HG03565 (cell line): ENCODE measurements around the gene ARHGEF37.

Experiments
- ATAC-seq: cut with Tn5 transposase; IDR thresholded peaks from one replicate; pipeline ENCODE4 v1.9.1; 2021; ENCODE audit warnings: mild to moderate bottlenecking, moderate library complexity; ENCODE audit not compliant: unreplicated experiment

Gene ARHGEF37

GRCh38 chr5:149671544-149671943 lies 90.2 kb downstream of the ARHGEF37 start:
- no peak for ATAC-seq

DNA sequence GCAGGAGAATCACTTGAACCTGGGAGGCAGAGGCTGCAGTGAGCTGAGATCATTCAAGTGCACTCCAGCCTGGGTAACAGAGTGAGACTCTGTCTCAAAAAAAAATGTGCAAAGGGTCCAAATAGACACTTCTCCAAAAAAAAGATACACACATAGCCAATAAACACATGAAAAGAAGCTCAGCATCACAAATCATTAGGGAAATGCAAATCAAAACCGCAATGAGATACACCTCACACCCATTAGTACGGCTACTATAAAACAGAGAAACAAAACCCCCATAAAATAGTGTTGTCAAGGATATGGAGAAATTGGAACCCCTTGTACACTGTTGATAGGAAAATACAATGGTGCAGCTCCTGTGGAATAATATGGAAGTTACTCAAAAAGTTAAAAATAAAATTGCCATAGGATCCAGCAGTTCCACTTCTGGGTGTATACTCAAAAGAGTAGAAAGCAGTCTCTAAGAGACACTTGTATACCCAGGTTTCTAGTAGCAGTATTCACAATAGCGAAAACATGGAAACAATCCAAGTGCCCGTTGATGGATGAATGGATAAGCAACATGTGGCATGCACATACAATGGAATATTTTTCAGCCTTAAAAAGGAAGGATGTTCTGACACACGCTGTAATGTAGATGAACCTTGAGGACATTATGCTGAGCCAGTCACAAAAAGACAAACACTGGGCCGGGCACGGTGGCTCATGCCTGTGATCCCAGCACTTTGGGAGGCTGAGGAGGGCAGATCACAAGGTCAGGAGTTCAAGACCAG lies 91.6 kb downstream of the ARHGEF37 start:
- ATAC-seq = no peak

DNA sequence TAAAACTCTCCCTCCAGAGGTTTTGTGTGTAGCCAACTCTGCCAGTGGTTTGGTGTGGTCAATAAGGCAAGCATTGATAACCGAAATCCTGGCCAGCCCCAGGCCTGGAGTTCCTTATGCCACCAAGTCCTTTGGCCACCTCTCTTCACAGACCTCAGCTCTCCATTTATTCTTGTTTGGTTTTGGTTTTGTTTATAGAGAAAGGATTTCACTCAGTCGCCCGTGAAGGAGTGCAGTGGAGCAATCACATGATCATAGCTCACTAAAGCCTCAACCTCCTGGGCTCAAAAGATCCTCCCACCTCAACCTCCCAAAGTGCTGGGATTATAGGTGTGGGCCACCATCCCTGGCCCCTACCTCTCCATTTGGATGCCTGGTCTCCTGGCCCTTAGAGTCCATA lies 93.4 kb downstream of the ARHGEF37 start:
- ATAC-seq = peak; percentile 54

DNA sequence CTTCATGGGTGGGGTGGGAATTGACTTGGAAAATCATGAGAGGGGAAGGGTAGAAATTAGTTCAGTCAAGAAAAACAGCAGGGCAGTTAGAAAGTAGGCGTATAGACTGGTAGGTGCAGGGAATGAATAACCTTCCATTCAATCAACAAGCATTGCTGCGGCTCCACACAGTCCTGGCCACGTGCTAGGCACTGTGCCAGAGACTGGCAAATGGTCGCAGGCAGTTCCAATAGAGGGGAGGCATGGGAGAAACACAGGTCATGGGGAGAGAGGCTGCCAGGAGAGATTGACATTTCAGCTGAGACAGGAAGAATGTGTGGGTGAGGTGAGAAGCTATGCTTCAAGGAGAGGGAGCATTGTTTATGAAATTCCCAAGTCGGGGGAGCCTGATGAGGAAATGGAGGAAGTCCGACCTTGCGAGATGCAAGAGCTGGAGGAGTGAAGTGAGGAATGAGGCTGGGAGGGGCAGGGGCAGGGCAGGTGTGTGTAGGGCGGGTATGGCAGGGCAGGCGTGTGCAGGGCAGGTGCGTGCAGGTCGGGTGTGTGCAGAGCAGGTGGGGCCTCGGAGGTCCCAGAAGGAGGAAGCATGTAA lies 94.4 kb downstream of the ARHGEF37 start:
- no peak for ATAC-seq

GRCh38 chr5:149677731-149678130 lies 96.4 kb downstream of the ARHGEF37 start:
- no peak for ATAC-seq

GRCh38 chr5:149679876-149680809 lies 98.8 kb downstream of the ARHGEF37 start:
- peak; percentile 31 for ATAC-seq

DNA sequence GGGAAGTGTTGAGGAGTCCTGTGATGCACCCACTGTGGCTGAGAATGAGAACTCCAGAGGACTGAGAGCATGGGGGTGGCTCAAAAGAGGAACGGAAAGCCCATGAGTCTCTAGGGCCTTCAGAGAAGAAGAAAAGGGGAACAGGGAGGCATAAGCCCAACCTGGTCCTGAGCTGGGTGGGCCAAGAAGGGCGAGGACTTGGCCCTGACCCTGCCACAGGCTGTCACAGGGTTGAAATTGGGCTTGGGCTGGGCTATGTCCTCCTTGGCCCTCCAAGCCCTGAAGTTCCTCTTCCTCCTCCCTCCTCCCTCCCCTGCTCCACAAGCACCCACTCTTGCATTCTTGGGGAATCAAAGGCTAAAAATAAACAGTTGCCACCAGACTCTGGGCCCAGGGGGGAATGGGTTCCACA lies 99.5 kb downstream of the ARHGEF37 start:
- ATAC-seq = peak; percentile 96

DNA sequence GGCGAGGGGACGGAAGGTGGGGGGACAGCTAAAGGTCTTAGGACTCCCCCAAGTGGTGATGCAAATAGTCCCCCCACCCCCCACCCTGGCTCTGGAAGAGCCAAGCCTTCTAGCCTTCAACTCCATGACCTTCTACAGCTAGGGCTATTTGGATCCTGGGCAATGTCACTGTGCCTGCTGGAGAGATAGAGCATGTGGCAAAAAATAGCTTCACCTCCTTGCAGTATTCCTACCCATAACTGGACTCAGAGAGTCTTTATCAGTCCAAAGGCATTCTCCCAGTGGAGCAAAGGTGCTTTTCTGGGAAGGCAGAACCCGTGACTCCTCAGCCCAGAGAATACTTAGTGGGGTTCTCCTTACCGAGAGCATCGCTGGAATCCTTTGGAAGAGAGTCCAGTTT lies 100.0 kb downstream of the ARHGEF37 start:
- no peak for ATAC-seq

- ATAC-seq = no peak
These were observed 100.6 kb downstream of the ARHGEF37 start for GRCh38 chr5:149681922-149682321.

- ATAC-seq = no peak
These were observed 101.3 kb downstream of the ARHGEF37 start for GRCh38 chr5:149682532-149683075.

DNA sequence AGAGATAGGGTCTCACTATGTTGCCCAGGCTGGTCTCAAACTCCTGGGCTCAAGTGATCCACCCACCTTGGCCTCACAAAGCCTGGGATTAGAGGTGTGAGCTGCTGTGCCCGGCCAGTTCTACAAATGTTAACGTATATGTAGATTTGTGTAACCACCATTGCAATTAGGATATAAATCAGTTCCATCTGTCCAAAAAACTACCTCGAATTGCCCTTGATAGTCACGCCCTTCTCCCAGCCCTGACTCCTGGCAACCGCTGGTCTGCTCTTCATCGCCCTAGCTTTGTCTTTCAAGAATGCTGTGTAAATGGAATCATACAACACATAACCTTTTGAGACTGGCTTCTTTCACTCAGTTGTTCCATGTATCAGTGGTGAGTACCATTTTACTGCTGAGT lies 102.7 kb downstream of the ARHGEF37 start:
- ATAC-seq = no peak

- ATAC-seq = no peak
These were observed 103.1 kb downstream of the ARHGEF37 start for GRCh38 chr5:149684371-149684770.
